Aorta (tissue), 5 donors: ENCODE measurements around the gene MBD3L5. TPM values are rescaled to one million over a fixed set of nuclear protein-coding genes. Genes with fewer than 3 reads are reported as not detected.
"Not testable (repeated sequence)": the region's sequence is repeated elsewhere in the genome, so short reads cannot be mapped to it uniquely, and the experiment has no call there.

Experiments
- ATAC-seq: fragments of 200-7000 bp; cut with Tn5 transposase; one replicate; pipeline ENCODE4 v1.9.1; 2022; ENCODE audit warnings: moderate library complexity; ENCODE audit not compliant: low FRiP score
- DNase-seq, 2 donors: peaks; one replicate each; pipeline ENCODE4 v3.0.0-alpha.2; 2020
- H3K27ac ChIP-seq, 2 donors: one replicate each; pipeline ENCODE4 v1.5.1; 2013; ENCODE audit warnings: low read length in 2 of 2, mild to moderate bottlenecking in 2 of 2, moderate library complexity in 2 of 2, control low read depth in 1 of 2, inconsistent platforms in 1 of 2, low read depth in 1 of 2
- H3K27me3 ChIP-seq, 2 donors: one replicate each; pipeline ENCODE4 v1.6.1; 2013; ENCODE audit warnings: control low read depth in 1 of 2, low read length in 1 of 2, mild to moderate bottlenecking in 1 of 2, moderate library complexity in 1 of 2; ENCODE audit not compliant: insufficient read depth in 2 of 2, control insufficient read depth in 1 of 2
- H3K36me3 ChIP-seq, 2 donors: one replicate each; pipeline ENCODE4 v1.6.1; 2013; ENCODE audit warnings: control low read depth in 1 of 2, low read length in 1 of 2, mild to moderate bottlenecking in 1 of 2; ENCODE audit not compliant: insufficient read depth in 2 of 2, control insufficient read depth in 1 of 2
- H3K4me1 ChIP-seq, 2 donors: one replicate each; pipeline ENCODE4 v1.6.1; 2013; ENCODE audit warnings: low read length in 2 of 2, control low read depth in 1 of 2, mild to moderate bottlenecking in 1 of 2, moderate library complexity in 1 of 2; ENCODE audit not compliant: insufficient read depth in 2 of 2, control insufficient read depth in 1 of 2
- H3K4me3 ChIP-seq, 2 donors: one replicate each; pipeline ENCODE4 v1.5.1; 2013; ENCODE audit warnings: low read length in 2 of 2, control low read depth in 1 of 2, mild to moderate bottlenecking in 1 of 2
- H3K9me3 ChIP-seq: one replicate; pipeline ENCODE4 v1.6.1; 2013; ENCODE audit warnings: mild to moderate bottlenecking, low read length; ENCODE audit not compliant: control insufficient read depth
- WGBS, 2 donors: extraction: QIAGEN DNeasy Blood & Tissue Kit; methylation state at CpG; one replicate each; pipeline ENCODE4 v1.1.7; 2013; 5-methylcytosine and 5-hydroxymethylcytosine counted together
- intact Hi-C, 2 donors: fragments of 100-400 bp; cut with DNase I; formaldehyde crosslinking; loops; one replicate each; pipeline versions ENCODE4 v1.14.2 to v1.15.0; 2022
- polyA plus RNA-seq, 2 donors: library from polyadenylated mRNA; stranded (reverse); fragments of 200-250 nt; gene quantifications; one replicate each; pipeline ENCODE4 v1.2.3, GENCODE V29; 2013
- total RNA-seq, 2 donors: library from RNA; stranded (reverse); fragmentation: NEBNext Ultra II Directional; extraction: Animal tissue kit (Norgen Biotek cat#: 25700); gene quantifications; one replicate each; pipeline ENCODE4 v1.2.1, GENCODE V29; 2021
- donor health status: healthy with polysubstance abuse.
- donor health status: Bipolar disorder and iron deficiency.
- donor health status: DM: no; HTN: no; CAD: no.
- donor health status: DM: no; HTN: no; CAD: no.
- donor health status: DM: yes; HTN: yes; CAD: no.

Gene MBD3L5
- total and polyA plus RNA-seq, 4 donors: not detected

DNA sequence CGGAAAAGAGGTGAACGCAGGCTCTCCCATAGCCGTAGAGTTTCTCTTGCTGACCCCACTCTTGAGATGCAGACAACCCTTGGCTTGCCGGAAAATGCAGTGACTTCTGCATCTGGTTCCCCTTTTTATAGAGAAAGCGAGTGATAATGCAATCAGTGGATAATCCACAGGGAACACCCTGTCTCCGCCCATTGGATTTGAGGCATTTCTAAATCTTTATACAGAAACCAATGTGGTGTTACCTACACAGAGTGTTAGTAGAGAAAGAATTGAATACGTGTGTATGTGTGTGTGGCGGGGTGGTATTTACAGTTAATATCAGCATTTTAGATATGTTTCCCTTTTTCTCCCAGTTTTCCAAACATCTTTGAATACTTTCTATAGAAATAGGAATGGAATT lies 28.2 kb downstream of the MBD3L5 start, which contains the start of gene MBD3L3:
Gene MBD3L3 (minus strand): TSS at position 101 of the 400 bp plus-strand sequence. CDS start 71 bp downstream, at position 30.
- ATAC-seq, H3K9me3 ChIP-seq, H3K27ac ChIP-seq, H3K36me3 ChIP-seq, DNase-seq, H3K4me1 ChIP-seq, H3K4me3 ChIP-seq, intact Hi-C loops, H3K27me3 ChIP-seq: not testable (repeated sequence)
- no CpG with 5 or more reads among the region's 8 CpGs for WGBS, 2 donors

- H3K4me3 ChIP-seq, H3K9me3 ChIP-seq, H3K27me3 ChIP-seq, DNase-seq, H3K36me3 ChIP-seq, intact Hi-C loops, ATAC-seq, H3K4me1 ChIP-seq, H3K27ac ChIP-seq: not testable (repeated sequence)
- 70 to 76% methylated on average over 1 of the region's 2 CpGs for WGBS, 2 donors
Observed at GRCh38 chr19:7059977-7060376, 29.6 kb downstream of the MBD3L5 start.

GRCh38 chr19:7063339-7063738 lies 33.0 kb downstream of the MBD3L5 start:
- Histone ChIP-seq H3K27ac (no peak overlapping the region), H3K4me3 (no peak overlapping the region), H3K27me3 (no peaks in the 10 kb centered on the region), H3K4me1 (no peaks in the 10 kb centered on the region), H3K36me3 (no peaks in the 10 kb centered on the region), H3K9me3 (no peaks in the 10 kb centered on the region)
- no peak for ATAC-seq
- WGBS, 2 donors: 79 to 80% methylated on average over 4 of the region's 4 CpGs
- no peak for DNase-seq
- intact Hi-C loops: no loop called here

GRCh38 chr19:7063764-7064418 lies 33.5 kb downstream of the MBD3L5 start:
- intact Hi-C loops: no loop called here
- H3K4me3 ChIP-seq: no peak overlapping the region
- H3K4me1 ChIP-seq: no peaks in the 10 kb centered on the region
- ATAC-seq (peak; percentile 11), DNase-seq (no peak)
- H3K9me3 ChIP-seq: no peaks in the 10 kb centered on the region
- H3K36me3 ChIP-seq: no peaks in the 10 kb centered on the region
- H3K27ac ChIP-seq: no peak overlapping the region
- WGBS, 2 donors: 89 to 90% methylated on average over 9 of the region's 9 CpGs
- H3K27me3 ChIP-seq: no peaks in the 10 kb centered on the region

DNA sequence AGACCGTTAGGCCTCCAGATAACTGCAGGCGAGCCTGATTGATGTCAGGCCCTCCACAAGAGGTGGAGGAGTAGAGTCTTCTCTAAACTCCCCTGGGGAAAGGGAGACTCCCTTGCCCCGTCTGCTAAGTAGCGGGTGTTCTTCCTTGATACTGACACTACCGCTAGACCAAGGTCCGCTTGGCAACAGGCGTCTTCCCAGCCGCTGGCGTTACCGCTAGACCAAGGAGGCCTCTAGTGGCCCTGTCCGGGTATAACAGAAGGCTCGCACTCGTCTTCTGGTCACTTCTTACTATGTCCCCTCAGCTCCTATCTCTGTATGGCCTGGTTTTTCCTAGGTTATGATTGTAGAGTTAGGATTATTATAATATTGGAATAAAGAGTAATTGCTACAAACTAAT lies 36.7 kb downstream of the MBD3L5 start:
- H3K4me1 ChIP-seq, DNase-seq, H3K27me3 ChIP-seq, intact Hi-C loops, H3K36me3 ChIP-seq, ATAC-seq, H3K9me3 ChIP-seq, H3K27ac ChIP-seq, H3K4me3 ChIP-seq: not testable (repeated sequence)
- WGBS, 2 donors: 43 to 47% methylated on average over 13 of the region's 13 CpGs

GRCh38 chr19:7067716-7068115 lies 37.3 kb downstream of the MBD3L5 start:
- H3K27ac ChIP-seq: no peak overlapping the region
- intact Hi-C loops: no loop called here
- H3K4me3 ChIP-seq: no peak overlapping the region
- no peaks in the 10 kb centered on the region for H3K9me3 ChIP-seq
- WGBS, 2 donors: 70 to 77% methylated on average over 2 of the region's 2 CpGs
- no peaks in the 10 kb centered on the region for H3K4me1 ChIP-seq
- no peak for DNase-seq
- no peaks in the 10 kb centered on the region for H3K27me3 ChIP-seq
- ATAC-seq: no peak
- H3K36me3 ChIP-seq: peaks cover 0 to 1% of the 10 kb centered on the region in 2 donors

GRCh38 chr19:7068599-7068998 lies 38.2 kb downstream of the MBD3L5 start:
- intact Hi-C loops: no loop called here
- peaks cover 0 to 3% of the 10 kb centered on the region in 2 donors for H3K36me3 ChIP-seq
- DNase-seq (no peak), ATAC-seq (no peak)
- no peaks in the 10 kb centered on the region for H3K9me3 ChIP-seq
- H3K27ac ChIP-seq: no peak overlapping the region
- H3K4me3 ChIP-seq: no peak overlapping the region
- H3K27me3 ChIP-seq: no peaks in the 10 kb centered on the region
- H3K4me1 ChIP-seq: no peaks in the 10 kb centered on the region
- 86 to 92% methylated on average over 6 of the region's 6 CpGs for WGBS, 2 donors

DNA sequence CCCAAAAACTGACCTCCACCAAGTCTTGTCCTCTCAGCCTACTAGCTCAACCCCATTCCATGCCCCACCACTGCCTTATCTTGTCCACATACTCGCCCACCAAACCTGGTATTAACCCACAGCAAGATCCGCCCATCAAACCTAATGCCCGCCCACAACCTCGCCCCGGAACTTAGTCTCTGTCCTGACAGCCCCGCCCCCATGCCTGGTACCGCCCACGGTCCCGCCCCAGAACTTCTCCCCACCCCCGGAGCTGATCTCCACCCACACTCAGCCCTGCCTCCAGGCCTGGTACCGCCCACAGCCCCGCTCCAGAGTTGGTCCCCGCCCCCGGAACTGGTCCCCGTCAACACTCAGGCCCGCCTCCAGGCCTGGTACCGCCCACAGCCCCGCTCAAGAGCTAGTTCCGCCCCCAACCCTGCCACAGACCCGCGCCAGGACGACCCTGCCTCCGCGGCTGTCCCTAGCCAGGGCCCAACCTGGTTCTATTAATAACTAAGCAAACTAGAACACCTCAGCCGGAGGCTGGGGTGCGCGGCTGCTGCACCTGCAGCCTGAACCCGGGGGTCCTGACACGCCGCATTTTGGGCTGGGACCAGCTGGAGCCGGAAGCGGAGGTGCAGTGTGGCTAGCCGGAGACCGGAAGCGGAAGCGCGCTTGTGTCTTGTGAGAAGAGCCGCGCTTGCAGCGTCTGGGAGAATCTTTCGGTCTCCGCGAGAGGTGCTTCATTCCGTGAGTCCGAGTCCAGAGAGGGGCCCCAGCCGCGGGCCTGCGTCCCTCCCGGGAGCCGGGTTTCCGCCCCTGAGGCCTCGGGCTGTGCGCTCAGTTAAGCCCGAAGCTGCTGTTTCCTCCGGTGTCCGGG lies 38.9 kb downstream of the MBD3L5 start, which contains the start of gene ZNF557:
Gene ZNF557 (plus strand): TSS at position 662 of the 862 bp plus-strand sequence. CDS start 5,372 bp downstream, outside the sequence.
- Histone ChIP-seq H3K4me3 (peak within 1 kb of the TSS; percentile 62 to 96), H3K27ac (peak within 1 kb of the TSS in 1 of 2 donors; percentile 7), H3K4me1 (no peaks in the 10 kb centered on the region), H3K27me3 (no peaks in the 10 kb centered on the region), H3K36me3 (peaks cover 0 to 4% of the 10 kb centered on the region in 2 donors), H3K9me3 (no peaks in the 10 kb centered on the region)
- 1% methylated on average over 56 of the region's 56 CpGs for WGBS, 2 donors
- DNase-seq (peak; percentile 100), ATAC-seq (peak; percentile 100)
- intact Hi-C loops: no loop called here
